Measurements from ENCODE around the gene CBR3. TPM values are rescaled to one million over a fixed set of nuclear protein-coding genes. Genes with fewer than 3 reads are reported as not detected.
A peak's percentile ranks its signal among the peaks of the same experiment; 100 is the strongest.

CBR3 gene
- total RNA-seq, 1 donor from 2014 or later: 3.5 TPM

GRCh38 chr21:36122977-36123376 lies 11.9 kb upstream of the CBR3 start:
- Mint-ChIP-seq H3K4me3 (ENCODE audit: unreplicated experiment) (no peak overlapping the region), H3K27me3 (ENCODE audit: low read depth) (no peaks in the 10 kb centered on the region), H3K36me3 (ENCODE audit: low read depth) (no peaks in the 10 kb centered on the region), H3K9me3 (ENCODE audit: low read depth) (no peaks in the 10 kb centered on the region), H3K27ac (ENCODE audit: unreplicated experiment) (no peak overlapping the region), H3K4me1 (ENCODE audit: low read depth) (peaks cover 12% of the 10 kb centered on the region)
- DNase-seq (ENCODE audit: low spot score): no peak
- TF ChIP-seq CTCF (IDR thresholded peaks at IDR 0.05): peak; percentile 69

- Mint-ChIP-seq H3K4me1 (ENCODE audit: low read depth) (peaks cover 12% of the 10 kb centered on the region), H3K36me3 (ENCODE audit: low read depth) (no peaks in the 10 kb centered on the region)
- DNase-seq (ENCODE audit: low spot score): no peak
Observed at GRCh38 chr21:36124395-36124794, 10.5 kb upstream of the CBR3 start.

GRCh38 chr21:36125512-36126207 lies 9.2 kb upstream of the CBR3 start:
- TF ChIP-seq CTCF (IDR thresholded peaks at IDR 0.05): peak; percentile 89
- no peak overlapping the region for H3K27ac Mint-ChIP-seq (ENCODE audit: unreplicated experiment)
- no peak for DNase-seq (ENCODE audit: low spot score)
- H3K4me1 Mint-ChIP-seq (ENCODE audit: low read depth): peaks cover 12% of the 10 kb centered on the region
- H3K9me3 Mint-ChIP-seq (ENCODE audit: low read depth): no peaks in the 10 kb centered on the region
- H3K27me3 Mint-ChIP-seq (ENCODE audit: low read depth): no peaks in the 10 kb centered on the region
- H3K36me3 Mint-ChIP-seq (ENCODE audit: low read depth): no peaks in the 10 kb centered on the region
- no peak overlapping the region for H3K4me3 Mint-ChIP-seq (ENCODE audit: unreplicated experiment)

More at GRCh38 chr21:36124395-36124794, 10.5 kb upstream of the CBR3 start:
- Mint-ChIP-seq H3K27ac (ENCODE audit: unreplicated experiment) (no peak overlapping the region), H3K4me3 (ENCODE audit: unreplicated experiment) (no peak overlapping the region), H3K9me3 (ENCODE audit: low read depth) (no peaks in the 10 kb centered on the region), H3K27me3 (ENCODE audit: low read depth) (no peaks in the 10 kb centered on the region)
- TF ChIP-seq CTCF (IDR thresholded peaks at IDR 0.05): no peak

- Mint-ChIP-seq H3K36me3 (ENCODE audit: low read depth) (no peaks in the 10 kb centered on the region), H3K27ac (ENCODE audit: unreplicated experiment) (no peak overlapping the region), H3K4me3 (ENCODE audit: unreplicated experiment) (no peak overlapping the region), H3K9me3 (ENCODE audit: low read depth) (no peaks in the 10 kb centered on the region), H3K27me3 (ENCODE audit: low read depth) (no peaks in the 10 kb centered on the region), H3K4me1 (ENCODE audit: low read depth) (peaks cover 13% of the 10 kb centered on the region)
- TF ChIP-seq CTCF (IDR thresholded peaks at IDR 0.05): no peak
- no peak for DNase-seq (ENCODE audit: low spot score)
Observed at GRCh38 chr21:36126208-36126565, 8.7 kb upstream of the CBR3 start.

GRCh38 chr21:36126621-36127110 lies 8.2 kb upstream of the CBR3 start:
- no peaks in the 10 kb centered on the region for H3K27me3 Mint-ChIP-seq (ENCODE audit: low read depth)
- H3K27ac Mint-ChIP-seq (ENCODE audit: unreplicated experiment): no peak overlapping the region
- H3K36me3 Mint-ChIP-seq (ENCODE audit: low read depth): no peaks in the 10 kb centered on the region
- H3K9me3 Mint-ChIP-seq (ENCODE audit: low read depth): no peaks in the 10 kb centered on the region
- no peak for DNase-seq (ENCODE audit: low spot score)
- H3K4me3 Mint-ChIP-seq (ENCODE audit: unreplicated experiment): no peak overlapping the region
- peaks cover 13% of the 10 kb centered on the region for H3K4me1 Mint-ChIP-seq (ENCODE audit: low read depth)
- no peak for TF ChIP-seq CTCF (IDR thresholded peaks at IDR 0.05)
